Cardiac muscle cell (in vitro differentiated cells and primary cell): Measurements from ENCODE around the gene ANHX. TPM values are rescaled to one million over a fixed set of nuclear protein-coding genes. Genes with fewer than 3 reads are reported as not detected.
"Not testable (repeated sequence)": the region's sequence is repeated elsewhere in the genome, so short reads cannot be mapped to it uniquely, and the experiment has no call there.

Source experiments
- DNase-seq, 2 donors: peaks; one replicate each; pipeline versions ENCODE4 v3.0.0 to v3.0.0-alpha.2; 2010 to 2017; ENCODE audit warnings: low read depth in 1 of 2, low spot score in 1 of 2
- H3K27ac ChIP-seq: fragments of 200-600 bp; sonication (generic); 2 replicates; pipeline ENCODE4 v1.5.1; 2016
- H3K27me3 ChIP-seq: fragments of 200-600 bp; sonication (generic); 2 replicates; pipeline ENCODE4 v1.6.0; 2016; ENCODE audit warnings: control low read depth
- H3K36me3 ChIP-seq: fragments of 200-600 bp; sonication (generic); 2 replicates; pipeline ENCODE4 v1.5.1; 2016; ENCODE audit warnings: control low read depth
- H3K4me1 ChIP-seq: fragments of 200-600 bp; sonication (generic); 2 replicates; pipeline ENCODE4 v1.8.1; 2017; ENCODE audit warnings: low read depth, mild to moderate bottlenecking, mixed run types
- H3K4me3 ChIP-seq: fragments of 200-600 bp; sonication (generic); 2 replicates; pipeline ENCODE4 v1.5.1; 2016; ENCODE audit warnings: mild to moderate bottlenecking
- H3K9me3 ChIP-seq: fragments of 200-600 bp; sonication (generic); 2 replicates; pipeline ENCODE4 v1.5.1; 2017; ENCODE audit warnings: low read depth, mild to moderate bottlenecking, control low read depth
- polyA plus RNA-seq: library from polyadenylated mRNA; unstranded; fragments of >200 nt; fragmentation: Nextera tagmentation; extraction: Ambion mirVana; gene quantifications from 2 replicates; pipeline ENCODE4 v1.2.1, GENCODE V29; 2016
- total RNA-seq: library from RNA; depleted of rRNA; stranded (reverse); fragments of >200 nt; gene quantifications from 2 replicates; pipeline ENCODE4 v1.2.3, GENCODE V29; 2016
- TF ChIP-seq, protein P1 (sequence below): IDR thresholded peaks from 2 replicates; pipeline ENCODE4 v1.5.1; 2012; ENCODE audit warnings: low read depth, mild to moderate bottlenecking, low read length

ANHX gene
- total RNA-seq (not detected in 2 replicates), polyA plus RNA-seq (not detected in 2 replicates)

DNA sequence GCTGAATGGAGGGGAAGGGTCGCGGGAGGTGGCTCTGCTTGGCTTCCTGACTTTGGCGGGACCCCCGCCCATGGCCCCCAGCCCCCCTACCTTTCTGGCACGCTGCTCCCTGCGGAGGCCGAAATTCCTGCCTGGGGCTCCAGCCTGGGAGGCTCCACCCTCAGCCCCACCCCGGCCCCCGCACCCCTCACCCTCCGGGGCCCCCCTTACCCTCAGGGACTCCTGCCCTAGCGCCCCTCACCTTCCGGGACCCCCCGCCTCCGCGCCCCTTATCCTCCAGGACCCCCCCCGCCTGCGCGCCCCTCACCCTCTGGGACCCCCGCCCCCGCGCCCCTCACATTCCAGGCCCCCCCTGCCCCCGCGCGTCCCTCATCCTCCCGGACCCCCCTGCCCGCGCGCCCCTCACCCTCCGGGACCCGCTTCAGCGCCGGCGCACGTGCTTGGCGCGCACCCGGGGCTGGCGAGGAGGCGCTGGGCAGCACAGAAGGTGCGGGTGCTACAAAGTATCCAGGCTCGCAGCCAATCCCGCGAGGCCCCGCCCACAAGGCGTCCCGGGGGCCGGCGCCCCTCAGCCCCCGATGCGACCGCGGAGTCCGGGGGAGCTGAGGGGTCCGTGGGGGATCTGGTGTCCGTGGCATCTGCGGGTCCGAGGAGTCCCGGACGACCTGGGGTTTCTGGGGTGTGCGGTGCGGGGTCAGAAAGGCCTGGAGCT lies at the start of gene ANHX:
Gene ANHX, minus strand, starts transcription at position 477 of the 712 bp plus-strand sequence. CDS start 1,521 bp downstream, outside the sequence.
- DNase-seq: no peak
- Histone ChIP-seq H3K27me3 (no peaks in the 10 kb centered on the region), H3K9me3 (no peaks in the 10 kb centered on the region), H3K4me1 (no peaks in the 10 kb centered on the region), H3K27ac (no peak within 1 kb of the TSS), H3K4me3 (no peak within 1 kb of the TSS), H3K36me3 (no peaks in the 10 kb centered on the region)
- TF ChIP-seq, protein P1, sequence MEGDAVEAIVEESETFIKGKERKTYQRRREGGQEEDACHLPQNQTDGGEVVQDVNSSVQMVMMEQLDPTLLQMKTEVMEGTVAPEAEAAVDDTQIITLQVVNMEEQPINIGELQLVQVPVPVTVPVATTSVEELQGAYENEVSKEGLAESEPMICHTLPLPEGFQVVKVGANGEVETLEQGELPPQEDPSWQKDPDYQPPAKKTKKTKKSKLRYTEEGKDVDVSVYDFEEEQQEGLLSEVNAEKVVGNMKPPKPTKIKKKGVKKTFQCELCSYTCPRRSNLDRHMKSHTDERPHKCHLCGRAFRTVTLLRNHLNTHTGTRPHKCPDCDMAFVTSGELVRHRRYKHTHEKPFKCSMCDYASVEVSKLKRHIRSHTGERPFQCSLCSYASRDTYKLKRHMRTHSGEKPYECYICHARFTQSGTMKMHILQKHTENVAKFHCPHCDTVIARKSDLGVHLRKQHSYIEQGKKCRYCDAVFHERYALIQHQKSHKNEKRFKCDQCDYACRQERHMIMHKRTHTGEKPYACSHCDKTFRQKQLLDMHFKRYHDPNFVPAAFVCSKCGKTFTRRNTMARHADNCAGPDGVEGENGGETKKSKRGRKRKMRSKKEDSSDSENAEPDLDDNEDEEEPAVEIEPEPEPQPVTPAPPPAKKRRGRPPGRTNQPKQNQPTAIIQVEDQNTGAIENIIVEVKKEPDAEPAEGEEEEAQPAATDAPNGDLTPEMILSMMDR: no peak

DNA sequence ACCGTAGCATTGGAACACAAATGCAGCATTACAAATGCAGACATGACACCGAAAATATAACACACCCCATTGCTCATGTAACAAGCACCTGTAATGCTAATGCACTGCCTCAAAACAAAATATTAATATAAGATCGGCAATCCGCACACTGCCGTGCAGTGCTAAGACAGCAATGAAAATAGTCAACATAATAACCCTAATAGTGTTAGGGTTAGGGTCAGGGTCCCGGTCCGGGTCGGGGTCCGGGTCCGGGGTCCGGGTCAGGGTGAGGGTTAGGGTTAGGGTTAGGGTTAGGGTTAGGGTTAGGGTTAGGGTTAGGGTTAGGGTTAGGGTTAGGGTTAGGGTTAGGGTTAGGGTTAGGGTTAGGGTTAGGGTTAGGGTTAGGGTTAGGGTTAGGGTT lies 29.0 kb upstream of the ANHX start:
- H3K27ac ChIP-seq, H3K4me3 ChIP-seq, H3K36me3 ChIP-seq, DNase-seq, H3K27me3 ChIP-seq, H3K4me1 ChIP-seq, H3K9me3 ChIP-seq: not testable (repeated sequence)

DNA sequence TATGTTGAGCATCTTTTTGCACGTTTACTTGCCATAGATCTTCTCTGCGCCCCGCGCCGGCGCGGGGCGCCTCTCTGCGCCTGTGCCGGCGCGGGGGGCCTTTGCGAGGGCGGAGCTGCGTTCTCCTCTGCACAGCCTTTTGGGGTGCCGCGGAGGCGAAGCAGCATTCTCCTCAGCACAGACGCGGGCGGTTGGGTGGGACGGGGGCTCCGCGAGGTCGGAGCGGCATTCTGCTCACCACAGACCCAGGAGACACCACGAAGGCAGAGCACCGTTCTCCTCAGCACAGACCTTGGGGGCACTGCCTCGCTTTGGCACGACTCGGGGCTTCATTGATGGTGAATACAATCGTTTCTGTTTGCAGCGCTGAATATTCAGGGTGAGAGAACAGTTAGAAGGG lies 28.5 kb upstream of the ANHX start:
- no peaks in the 10 kb centered on the region for H3K36me3 ChIP-seq
- TF ChIP-seq, protein P1: no peak
- no peaks in the 10 kb centered on the region for H3K9me3 ChIP-seq
- no peak overlapping the region for H3K27ac ChIP-seq
- H3K27me3 ChIP-seq: no peaks in the 10 kb centered on the region
- DNase-seq: no peak
- no peaks in the 10 kb centered on the region for H3K4me1 ChIP-seq
- no peak overlapping the region for H3K4me3 ChIP-seq

DNA sequence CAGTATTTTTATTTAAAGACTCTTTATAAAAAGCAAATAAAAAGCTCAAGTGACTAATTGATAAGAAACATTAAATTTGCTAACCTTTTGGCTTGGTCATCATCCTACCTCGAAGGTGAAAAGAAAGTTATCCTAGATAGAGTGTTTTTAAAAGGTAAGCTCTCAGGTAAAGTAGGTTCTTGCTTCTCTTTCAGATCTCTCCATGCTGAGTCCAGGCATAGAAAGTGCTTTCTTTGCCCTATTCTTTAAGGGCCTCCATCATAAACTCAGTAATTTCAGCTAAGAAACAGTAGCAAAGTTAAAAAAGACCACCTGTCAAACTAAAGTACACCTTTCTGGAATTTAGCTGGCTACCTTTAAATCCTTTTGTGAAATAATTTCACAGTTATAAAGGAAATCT lies 20.6 kb upstream of the ANHX start:
- Histone ChIP-seq H3K4me3 (no peak overlapping the region), H3K9me3 (no peaks in the 10 kb centered on the region), H3K27me3 (no peaks in the 10 kb centered on the region), H3K27ac (no peak overlapping the region), H3K36me3 (no peaks in the 10 kb centered on the region), H3K4me1 (no peaks in the 10 kb centered on the region)
- no peak for DNase-seq
- TF ChIP-seq, protein P1: no peak

DNA sequence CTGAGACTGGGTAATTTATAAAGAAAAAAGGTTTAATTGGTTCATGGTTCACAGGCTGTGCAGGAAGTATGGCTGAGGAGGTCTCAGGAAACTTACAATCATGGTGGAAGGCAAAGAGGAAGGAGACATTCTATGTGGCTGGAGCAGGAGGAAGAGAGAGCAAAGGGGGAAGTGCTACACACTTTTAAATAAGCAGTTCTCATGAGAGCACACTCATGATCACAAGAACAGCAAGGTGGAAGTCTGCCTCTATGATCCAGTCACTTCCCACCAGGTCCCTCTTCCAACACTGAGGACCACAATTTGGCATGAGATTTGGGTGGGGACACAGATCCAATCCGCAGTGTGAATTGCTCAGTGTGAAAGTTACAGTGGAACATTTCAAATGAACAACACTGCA lies 20.2 kb upstream of the ANHX start:
- not testable (repeated sequence) for H3K9me3 ChIP-seq, H3K4me1 ChIP-seq, H3K27me3 ChIP-seq, H3K27ac ChIP-seq, H3K36me3 ChIP-seq, H3K4me3 ChIP-seq, DNase-seq

DNA sequence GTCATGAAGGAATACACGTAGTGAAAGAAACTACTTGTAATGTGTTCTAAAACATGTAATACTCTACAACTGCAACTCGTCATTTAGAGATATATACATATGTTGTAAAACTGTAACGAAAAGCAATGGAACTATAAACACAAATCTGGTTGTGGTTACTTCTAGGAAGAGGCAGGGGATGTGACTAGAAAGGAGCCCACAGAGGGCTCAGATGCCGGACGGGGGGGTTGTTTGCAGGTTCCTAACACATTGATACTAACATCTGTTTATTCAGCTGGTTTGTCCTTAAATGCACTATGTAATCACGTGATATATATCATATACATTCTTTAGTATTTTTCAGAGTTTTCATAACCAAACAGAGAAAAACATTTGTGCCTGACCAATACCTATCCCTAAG lies 16.1 kb upstream of the ANHX start:
- no peak for DNase-seq
- TF ChIP-seq, protein P1: no peak
- Histone ChIP-seq H3K4me3 (no peak overlapping the region), H3K4me1 (no peaks in the 10 kb centered on the region), H3K27me3 (no peaks in the 10 kb centered on the region), H3K36me3 (no peaks in the 10 kb centered on the region), H3K9me3 (no peaks in the 10 kb centered on the region), H3K27ac (no peak overlapping the region)
